BJ (cell line): ENCODE results near the gene HOXB2. TPM values are rescaled to one million over a fixed set of nuclear protein-coding genes. Genes with fewer than 3 reads are reported as not detected.

ENCODE experiments used
- CTCF ChIA-PET: fragments of 350-600 bp; formaldehyde crosslinking; extraction: SDS; loops from one replicate; lab custom pipeline; 2021; ENCODE audit warnings: antibody characterized with exemption, inconsistent platforms; lab: Yijun Ruan, JAX
- POLR2A ChIA-PET: fragments of 300-600 bp; sonication (Branson Sonifier 250); formaldehyde crosslinking; extraction: SDS; loops from one replicate; lab custom pipeline; 2021; ENCODE audit warnings: antibody characterized with exemption; lab: Charles Lee
- DNase-seq: peaks from one replicate; pipeline ENCODE4 v3.0.0-alpha.2; 2011; ENCODE audit warnings: low read depth
- H3K27me3 ChIP-seq: 2 replicates; pipeline ENCODE4 v1.6.0; 2011; ENCODE audit warnings: low read length; ENCODE audit not compliant: control insufficient read depth, insufficient read depth
- H3K36me3 ChIP-seq: 2 replicates; pipeline ENCODE4 v1.5.1; 2011; ENCODE audit warnings: low read length; ENCODE audit not compliant: control insufficient read depth, insufficient read depth
- H3K4me3 ChIP-seq: 2 replicates; pipeline ENCODE4 v1.5.1; 2011; ENCODE audit warnings: low read depth, mild to moderate bottlenecking, control low read depth, low read length
- CTCF ChIP-seq: IDR thresholded peaks from 2 replicates; pipeline ENCODE4 v1.5.1; 2011; ENCODE audit warnings: low read depth, mild to moderate bottlenecking, control low read depth, inconsistent platforms, low read length, moderate library complexity; ENCODE audit not compliant: insufficient read depth
- polyA plus RNA-seq: library from polyadenylated mRNA; depleted of rRNA; stranded (reverse); fragments of >200 nt; gene quantifications from 2 replicates; pipeline ENCODE4 v1.2.3, GENCODE V29; 2011

The HOXB2 gene
- polyA plus RNA-seq, 1 experiment = 1.7 TPM

- ChIA-PET CTCF (interaction anchor here (1.3 kb wide), 1 partner anchor 14 kb away, joined by 3 read pairs; no protein-coding TSS in a partner anchor), POLR2A (no interaction called here)
- peaks cover 21% of the 10 kb centered on the region for H3K27me3 ChIP-seq
Measured at GRCh38 chr17:48517478-48517877, 27.4 kb downstream of the HOXB2 start.

GRCh38 chr17:48515925-48516900, 28.7 kb downstream of the HOXB2 start:
- H3K4me3 ChIP-seq = no peak overlapping the region
- DNase-seq = no peak
- peaks cover 21% of the 10 kb centered on the region for H3K27me3 ChIP-seq
- TF ChIP-seq CTCF = no peak
- POLR2A ChIA-PET = no interaction called here
- H3K36me3 ChIP-seq = no peaks in the 10 kb centered on the region
- CTCF ChIA-PET = interaction anchor here (1.2 to 1.3 kb wide), 2 partner anchors 13 to 24 kb away, joined by 3 to 4 read pairs; no protein-coding TSS in a partner anchor

More at GRCh38 chr17:48517478-48517877, 27.4 kb downstream of the HOXB2 start:
- no peaks in the 10 kb centered on the region for H3K36me3 ChIP-seq
- no peak for TF ChIP-seq CTCF
- no peak for DNase-seq
- no peak overlapping the region for H3K4me3 ChIP-seq

- CTCF ChIA-PET = interaction anchor here (1.4 kb wide), 1 partner anchor 22 kb away, joined by 4 read pairs; no protein-coding TSS in a partner anchor
- H3K4me3 ChIP-seq = no peak overlapping the region
- no peak for TF ChIP-seq CTCF
- peaks cover 21% of the 10 kb centered on the region for H3K27me3 ChIP-seq
- no peaks in the 10 kb centered on the region for H3K36me3 ChIP-seq
- POLR2A ChIA-PET = no interaction called here
- no peak for DNase-seq
Measured at GRCh38 chr17:48514477-48514876, 30.4 kb downstream of the HOXB2 start.

- H3K4me3 ChIP-seq = no peak overlapping the region
- ChIA-PET CTCF (interaction anchor here (1.2 to 1.4 kb wide), 2 partner anchors 15 to 22 kb away, joined by 3 to 4 read pairs; no protein-coding TSS in a partner anchor), POLR2A (no interaction called here)
- TF ChIP-seq CTCF = no peak
- no peak for DNase-seq
- H3K27me3 ChIP-seq = peaks cover 21% of the 10 kb centered on the region
- no peaks in the 10 kb centered on the region for H3K36me3 ChIP-seq
Measured at GRCh38 chr17:48513666-48514455, 31.0 kb downstream of the HOXB2 start.
